GM18870 (cell line): Measurements from ENCODE around the gene RPL36A.
A peak's percentile ranks its signal among the peaks of the same experiment; 100 is the strongest.

Experiments
- ATAC-seq: cut with Tn5 transposase; IDR thresholded peaks from one replicate; pipeline ENCODE4 v1.9.1; 2021; ENCODE audit warnings: moderate library complexity; ENCODE audit not compliant: unreplicated experiment

The RPL36A gene

GRCh38 chrX:101391831-101392230 is 1.0 kb downstream of the RPL36A start:
- no peak for ATAC-seq

GRCh38 chrX:101393530-101394305 is 2.9 kb downstream of the RPL36A start:
- no peak for ATAC-seq

- no peak for ATAC-seq
Measured at GRCh38 chrX:101394372-101394771, 3.6 kb downstream of the RPL36A start.

GRCh38 chrX:101395789-101396188 is 5.0 kb downstream of the RPL36A start:
- ATAC-seq = no peak

- no peak for ATAC-seq
Measured at GRCh38 chrX:101397779-101398178, 7.0 kb downstream of the RPL36A start.

- no peak for ATAC-seq
Measured at GRCh38 chrX:101398694-101399093, 7.9 kb downstream of the RPL36A start.

GRCh38 chrX:101399825-101400224 is 9.0 kb downstream of the RPL36A start:
- ATAC-seq = no peak

GRCh38 chrX:101407167-101407747 is 16.4 kb downstream of the RPL36A start:
- no peak for ATAC-seq

- peak; percentile 97 for ATAC-seq
Measured at GRCh38 chrX:101407748-101408531, 17.1 kb downstream of the RPL36A start, which contains the start of the genes GLA and HNRNPH2. Gene GLA, minus strand, starts transcription at chrX:101407925. Its CDS starts 22 bp downstream, at chrX:101407903. Gene HNRNPH2, plus strand, starts transcription at chrX:101408222. Its CDS starts 3,767 bp downstream, at chrX:101411989.

- no peak for ATAC-seq
Measured at GRCh38 chrX:101408532-101408841, 17.7 kb downstream of the RPL36A start.

- no peak for ATAC-seq
Measured at GRCh38 chrX:101409043-101409442, 18.2 kb downstream of the RPL36A start.

- ATAC-seq = no peak
Measured at GRCh38 chrX:101410461-101410860, 19.6 kb downstream of the RPL36A start.

GRCh38 chrX:101411984-101412383 is 21.2 kb downstream of the RPL36A start:
- no peak for ATAC-seq

GRCh38 chrX:101415180-101416145 is 24.7 kb downstream of the RPL36A start:
- peak; percentile 68 for ATAC-seq

GRCh38 chrX:101416691-101417090 is 25.9 kb downstream of the RPL36A start:
- no peak for ATAC-seq

GRCh38 chrX:101417190-101417589 is 26.4 kb downstream of the RPL36A start:
- ATAC-seq = no peak

GRCh38 chrX:101417981-101418841 is 27.4 kb downstream of the RPL36A start:
- ATAC-seq = no peak

GRCh38 chrX:101419489-101419888 is 28.7 kb downstream of the RPL36A start:
- ATAC-seq = no peak

- ATAC-seq = no peak
Measured at GRCh38 chrX:101427954-101428353, 37.1 kb downstream of the RPL36A start.

- peak; percentile 54 for ATAC-seq
Measured at GRCh38 chrX:101429934-101430333, 39.1 kb downstream of the RPL36A start.
